ENCODE data around the gene RABL6.

Gene RABL6

DNA sequence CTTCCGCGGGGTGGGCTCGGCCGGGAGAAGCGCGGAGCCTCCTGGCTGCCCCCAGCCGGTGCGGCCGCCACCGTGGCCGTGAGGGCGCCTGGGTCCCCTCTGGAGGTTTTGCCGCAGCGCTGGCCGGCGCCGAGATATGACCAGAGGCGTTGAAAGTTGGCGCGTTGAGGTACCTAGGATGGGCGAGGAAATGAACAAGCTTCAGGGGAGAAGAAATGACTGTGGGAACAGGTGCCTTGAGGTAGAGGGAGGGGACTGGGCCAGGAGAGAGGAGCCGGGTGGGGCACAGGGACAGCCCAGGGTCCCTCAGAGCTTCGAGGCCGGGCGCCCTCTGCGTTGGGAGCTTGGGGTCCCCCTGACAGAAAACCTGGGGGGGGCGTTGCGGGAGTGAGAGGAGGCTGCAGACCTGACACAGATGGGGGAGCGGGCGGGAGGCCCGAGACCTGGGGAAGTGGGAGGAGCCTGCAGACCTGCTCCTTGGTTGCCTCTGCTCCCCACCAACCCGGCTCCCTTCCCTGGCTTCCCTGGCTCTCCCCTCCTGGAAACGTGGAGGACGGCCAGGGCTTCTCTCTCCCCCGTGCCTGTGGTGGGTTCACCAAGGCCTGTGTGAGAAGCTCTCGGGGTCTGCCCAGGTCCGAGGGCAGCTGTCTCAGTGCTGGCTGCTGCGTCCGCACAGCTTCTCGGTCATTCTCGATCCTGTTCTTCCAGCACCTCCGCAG, 14.2 kb downstream of the RABL6 start:
- TF ChIP-seq FOXP2 (optimal IDR thresholded peaks at IDR 0.05; ENCODE audit: borderline replicate concordance, extremely low read depth, extremely low read length, insufficient read depth) (no peak), SIN3A (IDR thresholded peaks at IDR 0.05; ENCODE audit: borderline replicate concordance, insufficient read depth, low read length) (no peak), POLR2AphosphoS5 (IDR thresholded peaks at IDR 0.05; ENCODE audit: low read depth, low read length) (no peak), TAF1 (IDR thresholded peaks at IDR 0.05; ENCODE audit: borderline replicate concordance, insufficient read depth, low read length) (no peak), REST (IDR thresholded peaks at IDR 0.05; ENCODE audit: insufficient read depth in 1 of 2, low read depth in 2 of 2, low read length in 2 of 2) (no peak)

- TF ChIP-seq FOXP2 (optimal IDR thresholded peaks at IDR 0.05; ENCODE audit: borderline replicate concordance, extremely low read depth, extremely low read length, insufficient read depth): no peak
- no peak for TF ChIP-seq POLR2AphosphoS5 (IDR thresholded peaks at IDR 0.05; ENCODE audit: low read depth, low read length)
- no peak for TF ChIP-seq SIN3A (IDR thresholded peaks at IDR 0.05; ENCODE audit: borderline replicate concordance, insufficient read depth, low read length)
- no peak for TF ChIP-seq REST (IDR thresholded peaks at IDR 0.05; ENCODE audit: insufficient read depth in 1 of 2, low read depth in 2 of 2, low read length in 2 of 2)
- no peak for TF ChIP-seq TAF1 (IDR thresholded peaks at IDR 0.05; ENCODE audit: borderline replicate concordance, insufficient read depth, low read length)
Measured at GRCh38 chr9:136823136-136824046, 15.6 kb downstream of the RABL6 start.

DNA sequence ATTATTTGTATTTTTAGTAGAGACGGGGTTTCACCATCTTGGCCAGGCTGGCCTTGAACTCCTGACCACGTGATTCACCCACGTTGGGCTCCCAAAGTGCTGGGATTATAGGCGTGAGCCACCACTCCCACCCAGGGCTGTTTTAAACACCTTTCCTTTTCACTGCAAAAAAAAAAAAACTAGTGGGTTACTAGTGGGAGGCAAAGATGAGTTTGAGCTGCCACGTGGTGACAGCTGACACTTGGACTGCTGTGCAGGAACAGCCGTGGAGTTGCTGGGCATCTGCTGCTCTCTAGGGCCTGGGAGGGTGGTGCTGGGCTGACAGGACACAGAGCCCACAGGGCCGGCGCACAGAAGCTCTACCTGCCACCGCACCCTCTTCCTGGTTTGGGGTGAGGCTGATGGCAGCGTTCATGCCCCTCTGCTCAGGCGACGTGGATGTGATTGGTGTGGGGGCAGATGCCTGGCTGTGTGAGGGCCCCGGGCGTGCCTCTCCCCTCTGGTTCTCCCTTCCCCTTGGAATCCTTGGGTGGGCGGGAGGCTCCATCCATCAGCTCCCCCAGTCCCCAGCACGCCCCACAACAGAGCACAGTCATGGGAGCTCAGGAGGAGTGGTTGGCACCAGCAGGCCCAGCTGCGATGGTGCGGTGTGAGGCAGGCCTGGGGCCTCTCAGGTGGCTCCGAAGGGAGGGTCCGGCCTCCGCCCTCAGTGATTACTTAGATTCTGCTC, 16.9 kb downstream of the RABL6 start:
- TF ChIP-seq SIN3A (IDR thresholded peaks at IDR 0.05; ENCODE audit: borderline replicate concordance, insufficient read depth, low read length) (no peak), TAF1 (IDR thresholded peaks at IDR 0.05; ENCODE audit: borderline replicate concordance, insufficient read depth, low read length) (no peak), FOXP2 (optimal IDR thresholded peaks at IDR 0.05; ENCODE audit: borderline replicate concordance, extremely low read depth, extremely low read length, insufficient read depth) (no peak), REST (IDR thresholded peaks at IDR 0.05; ENCODE audit: insufficient read depth in 1 of 2, low read depth in 2 of 2, low read length in 2 of 2) (no peak), POLR2AphosphoS5 (IDR thresholded peaks at IDR 0.05; ENCODE audit: low read depth, low read length) (no peak)

GRCh38 chr9:136825295-136826187, 17.8 kb downstream of the RABL6 start:
- TF ChIP-seq TAF1 (IDR thresholded peaks at IDR 0.05; ENCODE audit: borderline replicate concordance, insufficient read depth, low read length): no peak
- no peak for TF ChIP-seq REST (IDR thresholded peaks at IDR 0.05; ENCODE audit: insufficient read depth in 1 of 2, low read depth in 2 of 2, low read length in 2 of 2)
- no peak for TF ChIP-seq FOXP2 (optimal IDR thresholded peaks at IDR 0.05; ENCODE audit: borderline replicate concordance, extremely low read depth, extremely low read length, insufficient read depth)
- TF ChIP-seq SIN3A (IDR thresholded peaks at IDR 0.05; ENCODE audit: borderline replicate concordance, insufficient read depth, low read length): no peak
- TF ChIP-seq POLR2AphosphoS5 (IDR thresholded peaks at IDR 0.05; ENCODE audit: low read depth, low read length): no peak

Data from PFSK-1 (cell line).